GM12878 (cell line): ENCODE data around the gene ETNPPL. TPM values are rescaled to one million over a fixed set of nuclear protein-coding genes. Genes with fewer than 3 reads are reported as not detected.

Source experiments
- ATAC-seq: fragments of 200-7000 bp; cut with Tn5 transposase; 3 replicates; pipeline ENCODE4 v1.9.1; 2020; ENCODE audit warnings: mild to moderate bottlenecking, moderate library complexity
- BruUV-seq: library from RNA; stranded (reverse); fragments of 400-500 nt; replicated peaks from 2 replicates; lab custom pipeline; 2021; lab: Mats Ljungman, UMichigan
- CTCF ChIA-PET: fragments of 300-600 bp; sonication (Branson Sonifier 250); formaldehyde crosslinking; extraction: SDS; loops from one replicate; lab custom pipeline; 2021; ENCODE audit warnings: inconsistent platforms; lab: Yijun Ruan, JAX
- POLR2A ChIA-PET: fragments of 350-600 bp; formaldehyde crosslinking; extraction: SDS; loops from one replicate; lab custom pipeline; 2021; ENCODE audit warnings: inconsistent platforms; lab: Charles Lee
- RAD21 ChIA-PET: fragments of 300-600 bp; sonication (Branson Sonifier 250); formaldehyde crosslinking; loops from one replicate; lab custom pipeline; 2023; ENCODE audit warnings: antibody characterized with exemption; ENCODE audit not compliant: unreplicated experiment; lab: Charles Lee
- SMC1A ChIA-PET: fragments of 300-600 bp; sonication (Branson Sonifier 250); formaldehyde crosslinking; loops from one replicate; lab custom pipeline; 2023; ENCODE audit not compliant: unreplicated experiment, uncharacterized antibody; lab: Charles Lee
- DNase-seq: peaks from one replicate; pipeline ENCODE4 v3.0.0-alpha.2; 2011; ENCODE audit warnings: low read depth, low spot score
- FAIRE-seq: peaks from 3 replicates; lab custom pipeline; 2011; peaks lifted over from hg19 to GRCh38; lab: Jason Lieb, UNC
- H2AFZ ChIP-seq: 2 replicates; pipeline ENCODE4 v1.6.0; 2011; ENCODE audit warnings: low read depth, low read length, control low read depth; ENCODE audit not compliant: control insufficient read depth
- H3K27ac ChIP-seq: 2 replicates; pipeline ENCODE4 v1.5.1; 2011; ENCODE audit warnings: control low read depth; ENCODE audit not compliant: control insufficient read depth, insufficient read depth
- H3K27me3 ChIP-seq, 2 experiments: replicated peaks in 1 of 2; 2 replicates each; pipeline versions ENCODE4 v1.6.0 to v1.6.1; 2011; ENCODE audit warnings: low read length in 1 of 2; ENCODE audit not compliant: control insufficient read depth in 2 of 2, insufficient read depth in 2 of 2
- H3K36me3 ChIP-seq, 2 experiments: 2 replicates each; pipeline ENCODE4 v1.5.1; 2011; ENCODE audit warnings: low read length in 1 of 2; ENCODE audit not compliant: control insufficient read depth in 2 of 2, insufficient read depth in 2 of 2
- H3K4me1 ChIP-seq: 2 replicates; pipeline ENCODE4 v1.6.1; 2011; ENCODE audit warnings: mild to moderate bottlenecking, low read length, moderate library complexity, mixed read lengths; ENCODE audit not compliant: control insufficient read depth, insufficient read depth
- H3K4me2 ChIP-seq: 2 replicates; pipeline ENCODE4 v1.6.0; 2011; ENCODE audit warnings: control low read depth; ENCODE audit not compliant: control insufficient read depth, insufficient read depth
- H3K4me3 ChIP-seq: fragments of 200-600 bp; sonication (generic); 2 replicates; pipeline ENCODE4 v1.5.1; 2016
- H3K79me2 ChIP-seq: 2 replicates; pipeline ENCODE4 v1.6.0; 2011; ENCODE audit warnings: low read length; ENCODE audit not compliant: control insufficient read depth, insufficient read depth
- H3K9ac ChIP-seq: 2 replicates; pipeline ENCODE4 v1.8.0; 2011; ENCODE audit warnings: low read length, control low read depth, mixed read lengths; ENCODE audit not compliant: control insufficient read depth, insufficient read depth
- H3K9me3 ChIP-seq: replicated peaks from 3 replicates; pipeline ENCODE4 v1.5.1; 2011; ENCODE audit warnings: mild to moderate bottlenecking, low read length; ENCODE audit not compliant: control insufficient read depth, insufficient read depth
- H4K20me1 ChIP-seq: 2 replicates; pipeline ENCODE4 v1.6.0; 2011; ENCODE audit not compliant: control insufficient read depth, insufficient read depth
- KLF5 ChIP-seq: fragments of 450-650 bp; IDR thresholded peaks from 2 replicates; pipeline ENCODE4 v1.6.1; 2014; ENCODE audit warnings: mild to moderate bottlenecking; ENCODE audit not compliant: partially characterized antibody
- PAX8 ChIP-seq: fragments of 450-650 bp; IDR thresholded peaks from 2 replicates; pipeline ENCODE4 v1.6.1; 2017; ENCODE audit warnings: mild to moderate bottlenecking, moderate library complexity
- REST ChIP-seq: IDR thresholded peaks from 2 replicates; pipeline ENCODE4 v1.6.1; 2012; ENCODE audit warnings: mild to moderate bottlenecking, low read depth, low read length
- RUNX3 ChIP-seq: IDR thresholded peaks from 2 replicates; pipeline ENCODE4 v1.6.1; 2012; ENCODE audit warnings: low read length, inconsistent platforms
- SMC3 ChIP-seq: IDR thresholded peaks from 2 replicates; pipeline ENCODE4 v1.6.1; 2011; ENCODE audit warnings: low read length, improper control_type of control experiment, borderline replicate concordance
- ZBTB40 ChIP-seq: fragments of 450-650 bp; IDR thresholded peaks from 2 replicates; pipeline ENCODE4 v1.6.1; 2016; ENCODE audit warnings: mild to moderate bottlenecking, moderate library complexity, borderline replicate concordance
- WGBS: methylation state at CpG from one replicate; pipeline ENCODE4 v1.1.6; 2016; ENCODE audit warnings: low lambda C conversion rate; ENCODE audit not compliant: insufficient replicate concordance, insufficient coverage; ENCODE audit errors: missing lambda C conversion rate; 5-methylcytosine and 5-hydroxymethylcytosine counted together
- in situ Hi-C: fragments of 300-500 bp; cut with MboI; formaldehyde crosslinking; loops from 9 replicates; pipeline ENCODE4 v1.14.3; 2018; ENCODE audit warnings: mixed read lengths
- intact Hi-C: fragments of 100-400 bp; cut with micrococcal nuclease; formaldehyde crosslinking; loops from one replicate; pipeline ENCODE4 v1.14.2; 2022; ENCODE audit not compliant: unreplicated experiment
- polyA plus RNA-seq, 11 experiments: library from polyadenylated mRNA; depleted of rRNA in 4 of 11; unstranded in 6 of 11; stranded (reverse) in 5 of 11; fragments of >200 nt; fragmentation: Nextera tagmentation in 4 of 11; fragmentation: Illumina TruSeq in 1 of 11; extraction: Ambion mirVana in 4 of 11; extraction: Trizol in 1 of 11; gene quantifications; 1 replicate in 1 of 11; 2 replicates in 10 of 11; pipeline versions ENCODE4 v1.2.1 to v1.2.3, GENCODE V29; 2011 to 2016; ENCODE audit warnings: inconsistent platforms in 2 of 11, missing spikeins in 2 of 11, low read depth in 1 of 11
- total RNA-seq, 4 experiments: library from RNA; depleted of rRNA in 3 of 4; stranded (reverse); fragments of >200 nt in 3 of 4; fragmentation: Illumina TruSeq in 1 of 4; extraction: Trizol in 1 of 4; gene quantifications; 2 replicates each; pipeline versions ENCODE4 v1.2.1 to v1.2.3, GENCODE V29; 2013 to 2021
- TF ChIP-seq, protein P1 (sequence below): fragments of 450-650 bp; IDR thresholded peaks from 2 replicates; pipeline ENCODE4 v1.6.1; 2017; ENCODE audit warnings: mild to moderate bottlenecking, moderate library complexity

ETNPPL gene
- total and polyA plus RNA-seq, 10 of the 15 experiments (the other 5 are each of a cell fraction or from before 2014, with no cell fraction given): not detected

DNA sequence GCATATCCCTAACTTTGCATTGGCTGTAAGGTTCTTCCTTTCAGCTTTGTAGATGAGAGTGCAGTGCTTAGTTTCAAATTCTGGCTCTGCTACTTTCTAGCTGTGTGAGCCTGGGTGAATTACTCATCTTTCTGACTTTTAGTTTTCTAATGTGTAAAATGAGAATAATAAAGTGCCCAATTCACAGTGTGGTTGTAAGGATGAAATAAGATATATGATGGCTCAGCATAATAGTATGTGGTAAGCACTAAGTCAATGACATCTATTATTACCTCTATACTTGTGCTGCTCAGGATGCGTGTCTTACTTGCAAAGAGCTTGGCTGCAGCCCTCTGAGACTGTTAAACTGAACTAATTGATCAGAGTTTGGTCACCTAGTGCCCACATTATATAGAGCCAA is 30.6 kb upstream of the ETNPPL start:
- Histone ChIP-seq H3K27ac (no peak overlapping the region), H3K36me3 (no peaks in the 10 kb centered on the region), H3K4me2 (no peak overlapping the region), H3K27me3 (no peaks in the 10 kb centered on the region), H3K9me3 (no peaks in the 10 kb centered on the region), H3K79me2 (no peaks in the 10 kb centered on the region), H3K4me3 (no peak overlapping the region), H3K4me1 (no peaks in the 10 kb centered on the region), H4K20me1 (no peaks in the 10 kb centered on the region), H3K9ac (no peak overlapping the region), H2AFZ (no peak overlapping the region)
- ATAC-seq (no peak), DNase-seq (no peak), FAIRE-seq (no peak)
- in situ Hi-C loops (no loop called here), intact Hi-C loops (no loop called here)
- SMC1A ChIA-PET: no interaction called here
- WGBS: 0% methylated on average over 1 of the region's 1 CpG
- RAD21 ChIA-PET: no interaction called here
- BruUV-seq: no TSS peak
- POLR2A ChIA-PET: no interaction called here
- TF ChIP-seq KLF5 (no peak), ZBTB40 (no peak), REST (no peak), RUNX3 (no peak), SMC3 (no peak), PAX8 (no peak)
- TF ChIP-seq, protein P1, sequence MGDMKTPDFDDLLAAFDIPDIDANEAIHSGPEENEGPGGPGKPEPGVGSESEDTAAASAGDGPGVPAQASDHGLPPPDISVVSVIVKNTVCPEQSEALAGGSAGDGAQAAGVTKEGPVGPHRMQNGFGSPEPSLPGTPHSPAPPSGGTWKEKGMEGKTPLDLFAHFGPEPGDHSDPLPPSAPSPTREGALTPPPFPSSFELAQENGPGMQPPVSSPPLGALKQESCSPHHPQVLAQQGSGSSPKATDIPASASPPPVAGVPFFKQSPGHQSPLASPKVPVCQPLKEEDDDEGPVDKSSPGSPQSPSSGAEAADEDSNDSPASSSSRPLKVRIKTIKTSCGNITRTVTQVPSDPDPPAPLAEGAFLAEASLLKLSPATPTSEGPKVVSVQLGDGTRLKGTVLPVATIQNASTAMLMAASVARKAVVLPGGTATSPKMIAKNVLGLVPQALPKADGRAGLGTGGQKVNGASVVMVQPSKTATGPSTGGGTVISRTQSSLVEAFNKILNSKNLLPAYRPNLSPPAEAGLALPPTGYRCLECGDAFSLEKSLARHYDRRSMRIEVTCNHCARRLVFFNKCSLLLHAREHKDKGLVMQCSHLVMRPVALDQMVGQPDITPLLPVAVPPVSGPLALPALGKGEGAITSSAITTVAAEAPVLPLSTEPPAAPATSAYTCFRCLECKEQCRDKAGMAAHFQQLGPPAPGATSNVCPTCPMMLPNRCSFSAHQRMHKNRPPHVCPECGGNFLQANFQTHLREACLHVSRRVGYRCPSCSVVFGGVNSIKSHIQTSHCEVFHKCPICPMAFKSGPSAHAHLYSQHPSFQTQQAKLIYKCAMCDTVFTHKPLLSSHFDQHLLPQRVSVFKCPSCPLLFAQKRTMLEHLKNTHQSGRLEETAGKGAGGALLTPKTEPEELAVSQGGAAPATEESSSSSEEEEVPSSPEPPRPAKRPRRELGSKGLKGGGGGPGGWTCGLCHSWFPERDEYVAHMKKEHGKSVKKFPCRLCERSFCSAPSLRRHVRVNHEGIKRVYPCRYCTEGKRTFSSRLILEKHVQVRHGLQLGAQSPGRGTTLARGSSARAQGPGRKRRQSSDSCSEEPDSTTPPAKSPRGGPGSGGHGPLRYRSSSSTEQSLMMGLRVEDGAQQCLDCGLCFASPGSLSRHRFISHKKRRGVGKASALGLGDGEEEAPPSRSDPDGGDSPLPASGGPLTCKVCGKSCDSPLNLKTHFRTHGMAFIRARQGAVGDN: no peak
- TF ChIP-seq, all 136 proteins: peak for 0
- CTCF ChIA-PET: no interaction called here
